Endothelial cell of umbilical vein (primary cell): Measurements from ENCODE around the gene SLC66A2. TPM values are rescaled to one million over a fixed set of nuclear protein-coding genes. Genes with fewer than 3 reads are reported as not detected.

Source experiments
- BruUV-seq: library from RNA; stranded (reverse); fragments of 400-500 nt; replicated peaks from 2 replicates; lab custom pipeline; 2021; lab: Mats Ljungman, UMichigan
- CTCF ChIA-PET: fragments of 300-600, 350-600 bp; sonication (Branson Sonifier 250); formaldehyde crosslinking; loops from one replicate; lab custom pipeline; 2021; ENCODE audit warnings: antibody characterized with exemption, inconsistent platforms; lab: Charles Lee
- POLR2A ChIA-PET: fragments of 300-600, 350-600 bp; sonication (Branson Sonifier 250); formaldehyde crosslinking; loops from one replicate; lab custom pipeline; 2021; ENCODE audit warnings: antibody characterized with exemption, inconsistent platforms; lab: Charles Lee
- DNase-seq: peaks from one replicate; pipeline ENCODE4 v3.0.0-alpha.2; 2011; ENCODE audit warnings: low read depth, low spot score
- FAIRE-seq: peaks from 2 replicates; lab custom pipeline; 2011; peaks lifted over from hg19 to GRCh38; lab: Jason Lieb, UNC
- H2AFZ ChIP-seq: 2 replicates; pipeline ENCODE4 v1.6.0; 2012; ENCODE audit warnings: low read depth, low read length, control low read depth, inconsistent platforms
- H3K27ac ChIP-seq: 2 replicates; pipeline ENCODE4 v1.5.1; 2011; ENCODE audit warnings: low read depth, mild to moderate bottlenecking, control low read depth, low read length, moderate library complexity; ENCODE audit not compliant: insufficient read depth
- H3K27me3 ChIP-seq, 2 experiments: 2 replicates each; pipeline versions ENCODE4 v1.6.0 to v1.6.1; 2011; ENCODE audit warnings: low read length in 2 of 2, mixed read lengths in 1 of 2; ENCODE audit not compliant: control insufficient read depth in 2 of 2, insufficient read depth in 2 of 2
- H3K36me3 ChIP-seq, 2 experiments: 2 replicates in 1 of 2; 3 replicates in 1 of 2; pipeline ENCODE4 v1.5.1; 2011; ENCODE audit warnings: low read length in 2 of 2, mild to moderate bottlenecking in 1 of 2, moderate library complexity in 1 of 2; ENCODE audit not compliant: control insufficient read depth in 2 of 2, insufficient read depth in 2 of 2; ENCODE audit errors: extremely low read depth in 1 of 2
- H3K4me1 ChIP-seq: 3 replicates; pipeline ENCODE4 v1.5.1; 2011; ENCODE audit warnings: mild to moderate bottlenecking, low read length; ENCODE audit not compliant: control insufficient read depth, insufficient read depth; ENCODE audit errors: extremely low read depth
- H3K4me2 ChIP-seq: 2 replicates; pipeline ENCODE4 v1.6.1; 2011; ENCODE audit warnings: low read length, control low read depth, mixed read lengths; ENCODE audit not compliant: insufficient read depth
- H3K4me3 ChIP-seq, 3 experiments: fragments of 200-600 bp in 1 of 3; sonication (generic), shearing (Covaris generic) in 1 of 3; replicated peaks in 1 of 3; 2 replicates each; pipeline ENCODE4 v1.5.1; 2011 to 2016; ENCODE audit warnings: control low read depth in 3 of 3, low read length in 3 of 3, mild to moderate bottlenecking in 2 of 3, inconsistent platforms in 1 of 3, low read depth in 1 of 3, moderate library complexity in 1 of 3; ENCODE audit not compliant: insufficient read depth in 1 of 3
- H3K79me2 ChIP-seq: 2 replicates; pipeline ENCODE4 v1.6.0; 2012; ENCODE audit warnings: low read length, inconsistent platforms; ENCODE audit not compliant: control insufficient read depth, insufficient read depth
- H3K9ac ChIP-seq: replicated peaks from 2 replicates; pipeline ENCODE3; 2011; ENCODE audit warnings: low read length, control low read depth; ENCODE audit not compliant: insufficient read depth; ENCODE audit errors: extremely low read depth
- H3K9me1 ChIP-seq: replicated peaks from 3 replicates; pipeline ENCODE4 v1.6.0; 2011; ENCODE audit warnings: mild to moderate bottlenecking, low read length; ENCODE audit not compliant: control insufficient read depth, insufficient read depth; ENCODE audit errors: extremely low read depth
- H3K9me3 ChIP-seq: replicated peaks from 2 replicates; pipeline ENCODE4 v1.5.1; 2012; ENCODE audit warnings: low read length, inconsistent platforms; ENCODE audit not compliant: control insufficient read depth, insufficient read depth
- H4K20me1 ChIP-seq: replicated peaks from 2 replicates; pipeline ENCODE3; 2011; ENCODE audit warnings: mild to moderate bottlenecking, low read length; ENCODE audit not compliant: control insufficient read depth, insufficient read depth; ENCODE audit errors: extremely low read depth
- CTCF ChIP-seq, 2 donors: IDR thresholded peaks; 1 replicate in 1 of 2; 2 replicates in 1 of 2; pipeline ENCODE4 v1.5.1; 2011; ENCODE audit warnings: low read length in 2 of 2, mild to moderate bottlenecking in 2 of 2, moderate library complexity in 2 of 2, control low read depth in 1 of 2, inconsistent platforms in 1 of 2, low read depth in 1 of 2; ENCODE audit not compliant: insufficient read depth in 1 of 2; ENCODE audit errors: extremely low read depth in 1 of 2
- EZH2 ChIP-seq: IDR thresholded peaks from 2 replicates; pipeline ENCODE4 v1.6.1; 2012; ENCODE audit warnings: borderline replicate concordance, low read depth, mild to moderate bottlenecking, moderate library complexity, low read length, inconsistent platforms; ENCODE audit not compliant: severe bottlenecking
- FOS ChIP-seq: IDR thresholded peaks from 2 replicates; pipeline ENCODE4 v1.6.1; 2011; ENCODE audit warnings: mild to moderate bottlenecking, low read length, moderate library complexity, borderline replicate concordance; ENCODE audit not compliant: insufficient read depth
- GATA2 ChIP-seq: IDR thresholded peaks from 2 replicates; pipeline ENCODE4 v1.7.0; 2011; ENCODE audit warnings: low read depth, mild to moderate bottlenecking, moderate library complexity, mixed read lengths, low read length; ENCODE audit not compliant: insufficient read length, insufficient read depth
- JUN ChIP-seq: IDR thresholded peaks from 2 replicates; pipeline ENCODE4 v1.6.1; 2011; ENCODE audit warnings: borderline replicate concordance, low read depth; ENCODE audit not compliant: insufficient read length, insufficient read depth
- MAX ChIP-seq: IDR thresholded peaks from 2 replicates; pipeline ENCODE4 v1.6.1; 2011; ENCODE audit not compliant: insufficient read depth, insufficient read length
- MYC ChIP-seq: IDR thresholded peaks from one replicate; pipeline ENCODE4 v1.6.1; 2011; ENCODE audit warnings: mild to moderate bottlenecking, low read depth, low read length
- POLR2A ChIP-seq: IDR thresholded peaks from 2 replicates; pipeline ENCODE4 v1.6.1; 2012; ENCODE audit warnings: low read depth, mild to moderate bottlenecking, control low read depth, low read length
- POLR2AphosphoS5 ChIP-seq: IDR thresholded peaks from 2 replicates; pipeline ENCODE4 v1.6.1; 2012; ENCODE audit warnings: low read depth, mild to moderate bottlenecking, control low read depth, low read length, moderate library complexity; ENCODE audit not compliant: insufficient read depth
- dilution Hi-C: fragments of 300-500 bp; cut with MboI; formaldehyde crosslinking; loops from one replicate; pipeline ENCODE4 v1.15.0; 2019; ENCODE audit warnings: low sequenced_read_pairs; ENCODE audit not compliant: extremely low pct_ligation_motif_present
- intact Hi-C: fragments of 100-400 bp; cut with micrococcal nuclease; formaldehyde crosslinking; loops from one replicate; pipeline ENCODE4 v1.10.0; 2022
- polyA plus RNA-seq, 4 experiments: library from polyadenylated mRNA; depleted of rRNA in 3 of 4; stranded (reverse) in 3 of 4; unstranded in 1 of 4; fragments of >200 nt; gene quantifications; 2 replicates each; pipeline versions ENCODE4 v1.2.1 to v1.2.3, GENCODE V29; 2011 to 2012; ENCODE audit warnings: missing spikeins in 1 of 4
- total RNA-seq: library from RNA; stranded (reverse); gene quantifications from 2 replicates; pipeline ENCODE4 v1.2.3, GENCODE V29; 2021

SLC66A2 gene
- total and polyA plus RNA-seq, 2 donors (not counting 3 experiments of a cell fraction or from before 2014, with no cell fraction given) = 32.5 to 37.1 TPM

GRCh38 chr18:79889569-79889968 lies 61.9 kb downstream of the SLC66A2 start:
- TF ChIP-seq POLR2A (no peak), POLR2AphosphoS5 (no peak), GATA2 (no peak), MAX (no peak), EZH2 (no peak), MYC (no peak), JUN (no peak), FOS (no peak)
- Histone ChIP-seq H2AFZ (no peak overlapping the region), H3K27ac (no peak overlapping the region), H3K79me2 (no peaks in the 10 kb centered on the region), H3K9me1 (no peaks in the 10 kb centered on the region), H4K20me1 (no peaks in the 10 kb centered on the region), H3K9me3 (peaks cover 10% of the 10 kb centered on the region), H3K4me3 (no peak overlapping the region), H3K27me3 (no peaks in the 10 kb centered on the region), H3K9ac (no peak overlapping the region), H3K4me1 (no peaks in the 10 kb centered on the region), H3K36me3 (no peaks in the 10 kb centered on the region), H3K4me2 (no peak overlapping the region)
- intact Hi-C loops = no loop called here
- ChIA-PET POLR2A (no interaction called here), CTCF (no interaction called here)
- no peak for DNase-seq
- no peak for FAIRE-seq
- no TSS peak for BruUV-seq
- dilution Hi-C loops = no loop called here

GRCh38 chr18:79888016-79888415 lies 63.4 kb downstream of the SLC66A2 start:
- BruUV-seq = no TSS peak
- CTCF ChIA-PET = no interaction called here
- H3K27ac ChIP-seq = no peak overlapping the region
- H3K4me2 ChIP-seq = no peak overlapping the region
- no peaks in the 10 kb centered on the region for H3K27me3 ChIP-seq
- H3K9me1 ChIP-seq = no peaks in the 10 kb centered on the region
- H3K4me1 ChIP-seq = no peaks in the 10 kb centered on the region
- dilution Hi-C loops = no loop called here
- DNase-seq (no peak), FAIRE-seq (no peak)
- POLR2A ChIA-PET = no interaction called here
- no peaks in the 10 kb centered on the region for H3K79me2 ChIP-seq
- intact Hi-C loops = no loop called here
- no peak overlapping the region for H3K9ac ChIP-seq
- H4K20me1 ChIP-seq = no peaks in the 10 kb centered on the region
- no peak overlapping the region for H2AFZ ChIP-seq
- no peaks in the 10 kb centered on the region for H3K36me3 ChIP-seq
- H3K9me3 ChIP-seq = peaks cover 6% of the 10 kb centered on the region
- H3K4me3 ChIP-seq = no peak overlapping the region
- TF ChIP-seq POLR2A (no peak), GATA2 (no peak), CTCF (IDR thresholded peaks at IDR 0.05; ENCODE audit: extremely low read depth in 1 of 2, insufficient read depth in 1 of 2, low read depth in 1 of 2, low read length in 2 of 2) (no peak), JUN (no peak), POLR2AphosphoS5 (no peak), MAX (no peak), MYC (no peak), FOS (no peak), EZH2 (no peak)
